Measurements from ENCODE around the gene NRIP3. TPM values are rescaled to one million over a fixed set of nuclear protein-coding genes. Genes with fewer than 3 reads are reported as not detected.
A peak's percentile ranks its signal among the peaks of the same experiment; 100 is the strongest.

Gene NRIP3
- 1 to 10 TPM in 3 of 7 donors, under 1 TPM in 4; 0.24 to 1.6 (median 0.99) TPM for total RNA-seq
- 10 to 100 TPM in 1 of 2 donors, under 1 TPM in 1; 0.24 to 16.9 TPM for polyA plus RNA-seq
- long read RNA-seq, donor 1, transcript NRIP3-201 (7 exons, 3,809 nt): major isoform, 6 of 8 reads
- long read RNA-seq, donor 1, partial matches to known transcripts: 1 of 8 reads
- long read RNA-seq, donor 1, other reads (novel, unspliced or antisense): 1 of 8 reads
- long read RNA-seq, donor 2, transcript NRIP3-201 (7 exons, 3,809 nt): major isoform, 16 of 21 reads
- long read RNA-seq, donor 2, partial matches to known transcripts: 5 of 21 reads
- long read RNA-seq, donor 2, other reads (novel, unspliced or antisense): 0 of 21 reads
- long read RNA-seq, donor 3, partial matches to known transcripts: 0 of 2 reads
- long read RNA-seq, donor 3, other reads (novel, unspliced or antisense): 1 of 2 reads

DNA sequence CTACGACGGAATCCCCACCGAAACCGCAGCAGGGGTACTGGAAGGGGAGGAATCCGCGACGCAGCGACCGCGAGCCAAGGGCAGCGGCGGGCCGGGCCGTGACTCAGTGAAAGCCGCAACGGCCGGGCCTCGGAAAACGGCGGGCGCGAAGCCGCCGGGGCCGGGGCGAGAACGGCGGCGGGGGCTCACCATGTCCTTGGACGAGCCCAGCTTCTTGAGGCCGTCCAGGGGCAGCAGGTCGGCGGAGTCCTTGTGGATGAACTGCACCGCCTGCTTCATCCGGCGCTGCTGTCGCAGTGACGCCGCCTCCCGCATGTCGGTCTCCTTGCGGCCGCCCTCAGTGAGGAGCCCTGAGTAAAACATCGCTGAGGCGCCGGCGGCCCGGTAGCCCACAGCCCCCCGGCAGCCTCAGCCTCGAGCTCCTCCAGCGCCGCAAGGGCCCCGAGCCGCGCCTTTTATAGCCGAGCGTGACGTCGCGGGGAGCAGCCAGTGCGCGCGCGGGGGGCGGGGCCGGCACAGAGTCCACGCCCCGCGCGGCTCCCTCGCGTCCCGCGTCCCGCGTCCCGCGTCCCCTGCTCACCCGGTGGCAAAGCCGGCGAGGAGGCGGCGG lies at the start of gene NRIP3:
TSS of gene NRIP3 (minus strand) at position 429 of the 610 bp plus-strand sequence. CDS start at position 363, 66 bp downstream.
- no peaks in the 10 kb centered on the region for H3K36me3 ChIP-seq
- peak; percentile 61 to 78 (median 70) for DNase-seq
- H3K4me1 ChIP-seq (ENCODE audit: insufficient read depth): peaks cover 12% of the 10 kb centered on the region
- no peaks in the 10 kb centered on the region for H3K9me3 ChIP-seq
- TF ChIP-seq, protein P1, sequence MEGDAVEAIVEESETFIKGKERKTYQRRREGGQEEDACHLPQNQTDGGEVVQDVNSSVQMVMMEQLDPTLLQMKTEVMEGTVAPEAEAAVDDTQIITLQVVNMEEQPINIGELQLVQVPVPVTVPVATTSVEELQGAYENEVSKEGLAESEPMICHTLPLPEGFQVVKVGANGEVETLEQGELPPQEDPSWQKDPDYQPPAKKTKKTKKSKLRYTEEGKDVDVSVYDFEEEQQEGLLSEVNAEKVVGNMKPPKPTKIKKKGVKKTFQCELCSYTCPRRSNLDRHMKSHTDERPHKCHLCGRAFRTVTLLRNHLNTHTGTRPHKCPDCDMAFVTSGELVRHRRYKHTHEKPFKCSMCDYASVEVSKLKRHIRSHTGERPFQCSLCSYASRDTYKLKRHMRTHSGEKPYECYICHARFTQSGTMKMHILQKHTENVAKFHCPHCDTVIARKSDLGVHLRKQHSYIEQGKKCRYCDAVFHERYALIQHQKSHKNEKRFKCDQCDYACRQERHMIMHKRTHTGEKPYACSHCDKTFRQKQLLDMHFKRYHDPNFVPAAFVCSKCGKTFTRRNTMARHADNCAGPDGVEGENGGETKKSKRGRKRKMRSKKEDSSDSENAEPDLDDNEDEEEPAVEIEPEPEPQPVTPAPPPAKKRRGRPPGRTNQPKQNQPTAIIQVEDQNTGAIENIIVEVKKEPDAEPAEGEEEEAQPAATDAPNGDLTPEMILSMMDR (IDR thresholded peaks at IDR 0.05): no peak
- no peak for TF ChIP-seq POLR2A (IDR thresholded peaks at IDR 0.05)
- TF ChIP-seq EP300 (IDR thresholded peaks at IDR 0.05): no peak
- no peaks in the 10 kb centered on the region for H3K27me3 ChIP-seq
- intact Hi-C loops (cut with DNase I): no loop called here
- peak within 1 kb of the TSS; percentile 42 for H3K4me3 ChIP-seq
- 1 to 2% (median 1%) methylated on average over 35 to 83 of the region's 83 CpGs for WGBS, 3 donors
- H3K27ac ChIP-seq: no peak within 1 kb of the TSS

DNA sequence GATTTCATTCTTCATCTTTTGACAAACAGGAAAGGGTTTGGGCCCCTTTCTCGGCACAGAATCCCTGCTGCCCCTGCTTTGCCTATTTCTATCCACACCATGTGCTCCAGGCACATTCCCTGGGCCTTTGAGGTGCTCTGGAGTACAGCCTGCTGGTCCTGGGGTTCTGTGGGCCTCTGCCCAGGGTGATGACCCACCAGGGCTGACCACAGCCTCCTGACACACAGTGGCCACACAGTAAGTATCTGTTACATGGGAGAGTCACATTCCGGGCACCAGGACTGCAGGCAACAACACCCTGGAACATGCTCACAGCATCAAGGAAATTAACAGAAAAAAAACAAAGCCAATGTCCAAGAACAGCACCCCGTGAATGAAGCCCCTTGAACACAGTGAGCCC lies 48.5 kb upstream of the NRIP3 start:
- Histone ChIP-seq H3K27me3 (no peaks in the 10 kb centered on the region), H3K27ac (no peak overlapping the region), H3K4me1 (ENCODE audit: insufficient read depth) (peaks cover 6% of the 10 kb centered on the region), H3K36me3 (no peaks in the 10 kb centered on the region), H3K9me3 (no peaks in the 10 kb centered on the region), H3K4me3 (no peak overlapping the region)
- TF ChIP-seq, protein P1 (IDR thresholded peaks at IDR 0.05): no peak
- TF ChIP-seq EP300 (IDR thresholded peaks at IDR 0.05) (no peak), POLR2A (IDR thresholded peaks at IDR 0.05) (no peak)
- WGBS, 3 donors: 87 to 99% (median 95%) methylated on average over 3 of the region's 3 CpGs
- intact Hi-C loops (cut with DNase I): no loop called here
- DNase-seq: no peak

DNA sequence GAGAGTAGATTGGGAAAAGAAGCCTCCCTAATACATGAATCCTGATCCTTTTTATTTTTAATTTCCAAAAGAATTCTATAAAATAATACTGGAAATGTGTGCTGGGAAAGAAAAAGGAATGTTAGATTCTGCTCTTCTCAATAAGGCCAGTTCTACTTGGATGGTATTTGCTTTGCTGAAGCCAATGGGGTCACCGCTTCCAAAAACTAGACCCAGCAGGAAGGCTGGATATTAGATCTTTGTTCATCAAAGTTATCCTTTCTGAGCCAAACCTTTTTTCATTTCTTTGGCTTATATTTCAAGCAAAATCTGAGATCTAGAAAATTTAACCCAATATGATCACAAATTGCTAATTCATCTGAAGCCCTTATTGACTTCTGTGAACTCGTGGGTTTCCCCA lies 46.2 kb upstream of the NRIP3 start:
- no peak for DNase-seq
- Histone ChIP-seq H3K36me3 (no peaks in the 10 kb centered on the region), H3K27me3 (no peaks in the 10 kb centered on the region), H3K9me3 (no peaks in the 10 kb centered on the region), H3K4me1 (ENCODE audit: insufficient read depth) (peaks cover 6% of the 10 kb centered on the region), H3K4me3 (no peak overlapping the region), H3K27ac (no peak overlapping the region)
- 96 to 98% (median 97%) methylated on average over 2 of the region's 2 CpGs for WGBS, 3 donors
- intact Hi-C loops (cut with DNase I): no loop called here
- TF ChIP-seq, protein P1 (IDR thresholded peaks at IDR 0.05): no peak
- no peak for TF ChIP-seq EP300 (IDR thresholded peaks at IDR 0.05)
- TF ChIP-seq POLR2A (IDR thresholded peaks at IDR 0.05): no peak

DNA sequence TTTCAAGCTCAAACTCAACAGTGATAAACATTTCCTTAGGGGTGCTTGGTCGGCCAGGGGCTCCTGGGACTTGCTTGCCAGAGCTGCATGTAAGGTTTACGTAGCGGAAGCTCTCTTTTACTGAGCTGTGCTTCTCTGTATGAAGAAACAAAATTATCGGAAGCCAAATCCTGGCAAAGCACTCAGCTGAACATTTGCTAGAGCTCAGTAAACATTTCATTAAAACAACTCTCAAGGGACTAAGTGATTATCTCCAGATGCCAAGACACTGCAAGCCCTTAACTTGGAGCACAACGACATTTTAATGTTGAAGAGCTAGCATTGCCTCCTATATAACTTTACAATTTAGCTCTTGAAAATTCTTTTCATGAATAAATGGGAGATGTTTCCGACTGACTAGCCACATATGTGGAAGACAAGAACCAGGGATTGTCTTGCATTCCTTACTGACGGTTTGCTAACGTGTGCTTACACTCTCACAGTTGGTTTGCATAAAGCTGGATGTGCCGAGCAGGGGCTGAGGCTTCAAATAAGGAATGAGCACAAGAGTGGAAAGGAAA lies 44.2 kb upstream of the NRIP3 start:
- intact Hi-C loops (cut with DNase I): no loop called here
- Histone ChIP-seq H3K27me3 (no peaks in the 10 kb centered on the region), H3K4me3 (peak overlapping the region; percentile 22), H3K9me3 (no peaks in the 10 kb centered on the region), H3K36me3 (no peaks in the 10 kb centered on the region), H3K27ac (no peak overlapping the region), H3K4me1 (ENCODE audit: insufficient read depth) (peaks cover 6% of the 10 kb centered on the region)
- no peak for DNase-seq
- WGBS, 3 donors: 8 to 11% (median 9%) methylated on average over 9 of the region's 9 CpGs
- no peak for TF ChIP-seq POLR2A (IDR thresholded peaks at IDR 0.05)
- TF ChIP-seq EP300 (IDR thresholded peaks at IDR 0.05): no peak
- TF ChIP-seq, protein P1 (IDR thresholded peaks at IDR 0.05): no peak

All from ovary (tissue), 10 donors.